Measurements from ENCODE around the gene DET1. TPM values are rescaled to one million over a fixed set of nuclear protein-coding genes. Genes with fewer than 3 reads are reported as not detected.

The DET1 gene
- total RNA-seq, 1 experiment from 2014 or later, result 6.1 TPM

- DNase-seq (ENCODE audit: low spot score), result no peak
- ChIA-PET CTCF (interaction anchor here (0.5 kb wide), 1 partner anchor 55 kb away, joined by 3 read pairs; no protein-coding TSS in a partner anchor), POLR2A (interaction anchor here (0.6 kb wide), 1 partner anchor 658 kb away, joined by 3 read pairs; no protein-coding TSS in a partner anchor)
- Mint-ChIP-seq H3K36me3 (no peaks in the 10 kb centered on the region), H3K4me3 (no peak overlapping the region), H3K27ac (no peak overlapping the region), H3K27me3 (ENCODE audit: low read depth) (peaks cover 5% of the 10 kb centered on the region; the same call in 1 of the 2 replicates), H3K9me3 (no peaks in the 10 kb centered on the region), H3K4me1 (peaks cover 2% of the 10 kb centered on the region; the same call in 1 of the 2 replicates)
- TF ChIP-seq, protein P1, sequence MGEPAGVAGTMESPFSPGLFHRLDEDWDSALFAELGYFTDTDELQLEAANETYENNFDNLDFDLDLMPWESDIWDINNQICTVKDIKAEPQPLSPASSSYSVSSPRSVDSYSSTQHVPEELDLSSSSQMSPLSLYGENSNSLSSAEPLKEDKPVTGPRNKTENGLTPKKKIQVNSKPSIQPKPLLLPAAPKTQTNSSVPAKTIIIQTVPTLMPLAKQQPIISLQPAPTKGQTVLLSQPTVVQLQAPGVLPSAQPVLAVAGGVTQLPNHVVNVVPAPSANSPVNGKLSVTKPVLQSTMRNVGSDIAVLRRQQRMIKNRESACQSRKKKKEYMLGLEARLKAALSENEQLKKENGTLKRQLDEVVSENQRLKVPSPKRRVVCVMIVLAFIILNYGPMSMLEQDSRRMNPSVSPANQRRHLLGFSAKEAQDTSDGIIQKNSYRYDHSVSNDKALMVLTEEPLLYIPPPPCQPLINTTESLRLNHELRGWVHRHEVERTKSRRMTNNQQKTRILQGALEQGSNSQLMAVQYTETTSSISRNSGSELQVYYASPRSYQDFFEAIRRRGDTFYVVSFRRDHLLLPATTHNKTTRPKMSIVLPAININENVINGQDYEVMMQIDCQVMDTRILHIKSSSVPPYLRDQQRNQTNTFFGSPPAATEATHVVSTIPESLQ (CRISPR knock-in tag; IDR thresholded peaks at IDR 0.05), result no peak
- TF ChIP-seq, protein P2, sequence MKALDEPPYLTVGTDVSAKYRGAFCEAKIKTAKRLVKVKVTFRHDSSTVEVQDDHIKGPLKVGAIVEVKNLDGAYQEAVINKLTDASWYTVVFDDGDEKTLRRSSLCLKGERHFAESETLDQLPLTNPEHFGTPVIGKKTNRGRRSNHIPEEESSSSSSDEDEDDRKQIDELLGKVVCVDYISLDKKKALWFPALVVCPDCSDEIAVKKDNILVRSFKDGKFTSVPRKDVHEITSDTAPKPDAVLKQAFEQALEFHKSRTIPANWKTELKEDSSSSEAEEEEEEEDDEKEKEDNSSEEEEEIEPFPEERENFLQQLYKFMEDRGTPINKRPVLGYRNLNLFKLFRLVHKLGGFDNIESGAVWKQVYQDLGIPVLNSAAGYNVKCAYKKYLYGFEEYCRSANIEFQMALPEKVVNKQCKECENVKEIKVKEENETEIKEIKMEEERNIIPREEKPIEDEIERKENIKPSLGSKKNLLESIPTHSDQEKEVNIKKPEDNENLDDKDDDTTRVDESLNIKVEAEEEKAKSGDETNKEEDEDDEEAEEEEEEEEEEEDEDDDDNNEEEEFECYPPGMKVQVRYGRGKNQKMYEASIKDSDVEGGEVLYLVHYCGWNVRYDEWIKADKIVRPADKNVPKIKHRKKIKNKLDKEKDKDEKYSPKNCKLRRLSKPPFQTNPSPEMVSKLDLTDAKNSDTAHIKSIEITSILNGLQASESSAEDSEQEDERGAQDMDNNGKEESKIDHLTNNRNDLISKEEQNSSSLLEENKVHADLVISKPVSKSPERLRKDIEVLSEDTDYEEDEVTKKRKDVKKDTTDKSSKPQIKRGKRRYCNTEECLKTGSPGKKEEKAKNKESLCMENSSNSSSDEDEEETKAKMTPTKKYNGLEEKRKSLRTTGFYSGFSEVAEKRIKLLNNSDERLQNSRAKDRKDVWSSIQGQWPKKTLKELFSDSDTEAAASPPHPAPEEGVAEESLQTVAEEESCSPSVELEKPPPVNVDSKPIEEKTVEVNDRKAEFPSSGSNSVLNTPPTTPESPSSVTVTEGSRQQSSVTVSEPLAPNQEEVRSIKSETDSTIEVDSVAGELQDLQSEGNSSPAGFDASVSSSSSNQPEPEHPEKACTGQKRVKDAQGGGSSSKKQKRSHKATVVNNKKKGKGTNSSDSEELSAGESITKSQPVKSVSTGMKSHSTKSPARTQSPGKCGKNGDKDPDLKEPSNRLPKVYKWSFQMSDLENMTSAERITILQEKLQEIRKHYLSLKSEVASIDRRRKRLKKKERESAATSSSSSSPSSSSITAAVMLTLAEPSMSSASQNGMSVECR (CRISPR knock-in tag; IDR thresholded peaks at IDR 0.05; ENCODE audit: borderline replicate concordance), result no peak
- TF ChIP-seq SOX15 (CRISPR knock-in tag; IDR thresholded peaks at IDR 0.05), result no peak
- no peak for TF ChIP-seq ZNF671 (CRISPR knock-in tag; IDR thresholded peaks at IDR 0.05)
- TF ChIP-seq NFYB (CRISPR knock-in tag; conservative IDR thresholded peaks at IDR 0.05; ENCODE audit: low read depth), result no peak
- TF ChIP-seq ZNF423 (CRISPR knock-in tag; IDR thresholded peaks at IDR 0.05), result no peak
- no peak for TF ChIP-seq PRDM15 (CRISPR knock-in tag; IDR thresholded peaks at IDR 0.05)
- TF ChIP-seq ATF3 (CRISPR knock-in tag; conservative IDR thresholded peaks at IDR 0.05), result no peak
- TF ChIP-seq FOXJ3 (CRISPR knock-in tag; IDR thresholded peaks at IDR 0.05; ENCODE audit: borderline replicate concordance), result no peak
- no peak for ATAC-seq
These were observed 40.1 kb upstream of the DET1 start for GRCh38 chr15:88586401-88587162.

- ChIA-PET CTCF (no interaction called here), POLR2A (interaction anchor here (0.5 kb wide), 1 partner anchor 64 kb away, joined by 4 read pairs; no protein-coding TSS in a partner anchor)
- peaks cover 5% of the 10 kb centered on the region; the same call in 1 of the 2 replicates for H3K27me3 Mint-ChIP-seq (ENCODE audit: low read depth)
- H3K27ac Mint-ChIP-seq, result no peak overlapping the region
- ATAC-seq (no peak), DNase-seq (ENCODE audit: low spot score) (no peak)
- H3K4me3 Mint-ChIP-seq, result no peak overlapping the region
- H3K36me3 Mint-ChIP-seq, result no peaks in the 10 kb centered on the region
- H3K9me3 Mint-ChIP-seq, result no peaks in the 10 kb centered on the region
- H3K4me1 Mint-ChIP-seq, result no peaks in the 10 kb centered on the region
- TF ChIP-seq, protein P3, sequence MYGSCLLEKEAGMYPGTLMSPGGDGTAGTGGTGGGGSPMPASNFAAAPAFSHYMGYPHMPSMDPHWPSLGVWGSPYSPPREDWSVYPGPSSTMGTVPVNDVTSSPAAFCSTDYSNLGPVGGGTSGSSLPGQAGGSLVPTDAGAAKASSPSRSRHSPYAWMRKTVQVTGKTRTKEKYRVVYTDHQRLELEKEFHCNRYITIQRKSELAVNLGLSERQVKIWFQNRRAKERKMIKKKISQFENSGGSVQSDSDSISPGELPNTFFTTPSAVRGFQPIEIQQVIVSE (CRISPR knock-in tag; IDR thresholded peaks at IDR 0.05; ENCODE audit: borderline replicate concordance), result no peak
- TF ChIP-seq MAX (CRISPR knock-in tag; IDR thresholded peaks at IDR 0.05) (no peak), ZNF138 (CRISPR knock-in tag; conservative IDR thresholded peaks at IDR 0.05) (no peak)
- TF ChIP-seq, protein P4, sequence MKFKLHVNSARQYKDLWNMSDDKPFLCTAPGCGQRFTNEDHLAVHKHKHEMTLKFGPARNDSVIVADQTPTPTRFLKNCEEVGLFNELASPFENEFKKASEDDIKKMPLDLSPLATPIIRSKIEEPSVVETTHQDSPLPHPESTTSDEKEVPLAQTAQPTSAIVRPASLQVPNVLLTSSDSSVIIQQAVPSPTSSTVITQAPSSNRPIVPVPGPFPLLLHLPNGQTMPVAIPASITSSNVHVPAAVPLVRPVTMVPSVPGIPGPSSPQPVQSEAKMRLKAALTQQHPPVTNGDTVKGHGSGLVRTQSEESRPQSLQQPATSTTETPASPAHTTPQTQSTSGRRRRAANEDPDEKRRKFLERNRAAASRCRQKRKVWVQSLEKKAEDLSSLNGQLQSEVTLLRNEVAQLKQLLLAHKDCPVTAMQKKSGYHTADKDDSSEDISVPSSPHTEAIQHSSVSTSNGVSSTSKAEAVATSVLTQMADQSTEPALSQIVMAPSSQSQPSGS (CRISPR knock-in tag; IDR thresholded peaks at IDR 0.05; ENCODE audit: borderline replicate concordance, low read depth), result no peak
- TF ChIP-seq, protein P5, sequence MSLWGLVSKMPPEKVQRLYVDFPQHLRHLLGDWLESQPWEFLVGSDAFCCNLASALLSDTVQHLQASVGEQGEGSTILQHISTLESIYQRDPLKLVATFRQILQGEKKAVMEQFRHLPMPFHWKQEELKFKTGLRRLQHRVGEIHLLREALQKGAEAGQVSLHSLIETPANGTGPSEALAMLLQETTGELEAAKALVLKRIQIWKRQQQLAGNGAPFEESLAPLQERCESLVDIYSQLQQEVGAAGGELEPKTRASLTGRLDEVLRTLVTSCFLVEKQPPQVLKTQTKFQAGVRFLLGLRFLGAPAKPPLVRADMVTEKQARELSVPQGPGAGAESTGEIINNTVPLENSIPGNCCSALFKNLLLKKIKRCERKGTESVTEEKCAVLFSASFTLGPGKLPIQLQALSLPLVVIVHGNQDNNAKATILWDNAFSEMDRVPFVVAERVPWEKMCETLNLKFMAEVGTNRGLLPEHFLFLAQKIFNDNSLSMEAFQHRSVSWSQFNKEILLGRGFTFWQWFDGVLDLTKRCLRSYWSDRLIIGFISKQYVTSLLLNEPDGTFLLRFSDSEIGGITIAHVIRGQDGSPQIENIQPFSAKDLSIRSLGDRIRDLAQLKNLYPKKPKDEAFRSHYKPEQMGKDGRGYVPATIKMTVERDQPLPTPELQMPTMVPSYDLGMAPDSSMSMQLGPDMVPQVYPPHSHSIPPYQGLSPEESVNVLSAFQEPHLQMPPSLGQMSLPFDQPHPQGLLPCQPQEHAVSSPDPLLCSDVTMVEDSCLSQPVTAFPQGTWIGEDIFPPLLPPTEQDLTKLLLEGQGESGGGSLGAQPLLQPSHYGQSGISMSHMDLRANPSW (CRISPR knock-in tag; conservative IDR thresholded peaks at IDR 0.05; ENCODE audit: low read depth), result no peak
These were observed 34.1 kb upstream of the DET1 start for GRCh38 chr15:88580532-88580931.
